ENCODE data around the gene ABHD13. TPM values are rescaled to one million over a fixed set of nuclear protein-coding genes. Genes with fewer than 3 reads are reported as not detected.

ABHD13 gene
- total RNA-seq, 1 experiment from 2014 or later, result 4.1 TPM

GRCh38 chr13:108225440-108225839 is 7.2 kb downstream of the ABHD13 start:
- Histone ChIP-seq H2AFZ (ENCODE audit: low read depth, low read length, poor library complexity, severe bottlenecking) (no peak overlapping the region), H3K4me2 (ENCODE audit: low read length) (no peak overlapping the region), H3K4me3 (replicated peaks in 1 of 2; ENCODE audit: low read depth in 1 of 2, low read length in 2 of 2) (no peak overlapping the region), H3K27ac (ENCODE audit: low read depth, low read length) (no peak overlapping the region), H3K79me2 (ENCODE audit: insufficient read depth, low read length) (peaks cover 91% of the 10 kb centered on the region), H3K9me2 (ENCODE audit: insufficient read depth) (no peaks in the 10 kb centered on the region), H3K9ac (ENCODE audit: low read length) (no peak overlapping the region), H3K36me3 (ENCODE audit: control insufficient read depth in 1 of 2, insufficient read depth in 2 of 2, low read length in 2 of 2) (no peaks in the 10 kb centered on the region), H3K4me1 (ENCODE audit: control insufficient read depth in 1 of 2, insufficient read depth in 2 of 2, low read length in 2 of 2) (peaks cover 0 to 3% of the 10 kb centered on the region in 2 experiments; a peak in 1 of 4 replicates), H3K27me3 (ENCODE audit: insufficient read depth, low read length) (no peaks in the 10 kb centered on the region), H3K9me3 (ENCODE audit: control insufficient read depth in 1 of 2, insufficient read depth in 1 of 2, low read depth in 1 of 2, low read length in 2 of 2) (no peaks in the 10 kb centered on the region), H4K20me1 (ENCODE audit: insufficient read depth) (no peaks in the 10 kb centered on the region; the same call in 1 of the 2 replicates)
- intact Hi-C loops (cut with micrococcal nuclease), result loop anchor here (5.0 kb wide), 1 partner anchor 282 kb away; no protein-coding TSS in a partner anchor
- TF ChIP-seq EGR1 (IDR thresholded peaks at IDR 0.05; ENCODE audit: low read depth), result no peak
- no peak for TF ChIP-seq POLR2A (IDR thresholded peaks at IDR 0.05; ENCODE audit: borderline replicate concordance, extremely low read depth, insufficient read depth, insufficient read length)
- TF ChIP-seq EZH2phosphoT487 (IDR thresholded peaks at IDR 0.05; ENCODE audit: borderline replicate concordance), result no peak
- TF ChIP-seq JUND (IDR thresholded peaks at IDR 0.05), result no peak
- TF ChIP-seq ZFX (IDR thresholded peaks at IDR 0.05), result no peak
- TF ChIP-seq CBX3 (IDR thresholded peaks at IDR 0.05; ENCODE audit: low read depth), result no peak
- TF ChIP-seq, protein P1, sequence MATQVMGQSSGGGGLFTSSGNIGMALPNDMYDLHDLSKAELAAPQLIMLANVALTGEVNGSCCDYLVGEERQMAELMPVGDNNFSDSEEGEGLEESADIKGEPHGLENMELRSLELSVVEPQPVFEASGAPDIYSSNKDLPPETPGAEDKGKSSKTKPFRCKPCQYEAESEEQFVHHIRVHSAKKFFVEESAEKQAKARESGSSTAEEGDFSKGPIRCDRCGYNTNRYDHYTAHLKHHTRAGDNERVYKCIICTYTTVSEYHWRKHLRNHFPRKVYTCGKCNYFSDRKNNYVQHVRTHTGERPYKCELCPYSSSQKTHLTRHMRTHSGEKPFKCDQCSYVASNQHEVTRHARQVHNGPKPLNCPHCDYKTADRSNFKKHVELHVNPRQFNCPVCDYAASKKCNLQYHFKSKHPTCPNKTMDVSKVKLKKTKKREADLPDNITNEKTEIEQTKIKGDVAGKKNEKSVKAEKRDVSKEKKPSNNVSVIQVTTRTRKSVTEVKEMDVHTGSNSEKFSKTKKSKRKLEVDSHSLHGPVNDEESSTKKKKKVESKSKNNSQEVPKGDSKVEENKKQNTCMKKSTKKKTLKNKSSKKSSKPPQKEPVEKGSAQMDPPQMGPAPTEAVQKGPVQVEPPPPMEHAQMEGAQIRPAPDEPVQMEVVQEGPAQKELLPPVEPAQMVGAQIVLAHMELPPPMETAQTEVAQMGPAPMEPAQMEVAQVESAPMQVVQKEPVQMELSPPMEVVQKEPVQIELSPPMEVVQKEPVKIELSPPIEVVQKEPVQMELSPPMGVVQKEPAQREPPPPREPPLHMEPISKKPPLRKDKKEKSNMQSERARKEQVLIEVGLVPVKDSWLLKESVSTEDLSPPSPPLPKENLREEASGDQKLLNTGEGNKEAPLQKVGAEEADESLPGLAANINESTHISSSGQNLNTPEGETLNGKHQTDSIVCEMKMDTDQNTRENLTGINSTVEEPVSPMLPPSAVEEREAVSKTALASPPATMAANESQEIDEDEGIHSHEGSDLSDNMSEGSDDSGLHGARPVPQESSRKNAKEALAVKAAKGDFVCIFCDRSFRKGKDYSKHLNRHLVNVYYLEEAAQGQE (IDR thresholded peaks at IDR 0.05; ENCODE audit: low read depth), result no peak
- TF ChIP-seq, protein P2, sequence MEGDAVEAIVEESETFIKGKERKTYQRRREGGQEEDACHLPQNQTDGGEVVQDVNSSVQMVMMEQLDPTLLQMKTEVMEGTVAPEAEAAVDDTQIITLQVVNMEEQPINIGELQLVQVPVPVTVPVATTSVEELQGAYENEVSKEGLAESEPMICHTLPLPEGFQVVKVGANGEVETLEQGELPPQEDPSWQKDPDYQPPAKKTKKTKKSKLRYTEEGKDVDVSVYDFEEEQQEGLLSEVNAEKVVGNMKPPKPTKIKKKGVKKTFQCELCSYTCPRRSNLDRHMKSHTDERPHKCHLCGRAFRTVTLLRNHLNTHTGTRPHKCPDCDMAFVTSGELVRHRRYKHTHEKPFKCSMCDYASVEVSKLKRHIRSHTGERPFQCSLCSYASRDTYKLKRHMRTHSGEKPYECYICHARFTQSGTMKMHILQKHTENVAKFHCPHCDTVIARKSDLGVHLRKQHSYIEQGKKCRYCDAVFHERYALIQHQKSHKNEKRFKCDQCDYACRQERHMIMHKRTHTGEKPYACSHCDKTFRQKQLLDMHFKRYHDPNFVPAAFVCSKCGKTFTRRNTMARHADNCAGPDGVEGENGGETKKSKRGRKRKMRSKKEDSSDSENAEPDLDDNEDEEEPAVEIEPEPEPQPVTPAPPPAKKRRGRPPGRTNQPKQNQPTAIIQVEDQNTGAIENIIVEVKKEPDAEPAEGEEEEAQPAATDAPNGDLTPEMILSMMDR (IDR thresholded peaks at IDR 0.05 in 2 of 3, conservative IDR thresholded peaks at IDR 0.05 in 1 of 3; ENCODE audit: borderline replicate concordance in 1 of 3, insufficient read depth in 1 of 3, low read depth in 2 of 3, low read length in 2 of 3), result no peak
- no peak for TF ChIP-seq TCF7L2 (IDR thresholded peaks at IDR 0.05; ENCODE audit: borderline replicate concordance, extremely low read depth, insufficient read depth, insufficient read length)
- TF ChIP-seq RAD21 (IDR thresholded peaks at IDR 0.05; ENCODE audit: low read depth), result no peak
- TF ChIP-seq SIN3A (IDR thresholded peaks at IDR 0.05; ENCODE audit: low read depth), result no peak
- TF ChIP-seq SP1 (IDR thresholded peaks at IDR 0.05; ENCODE audit: low read depth), result no peak
- TF ChIP-seq, protein P3, sequence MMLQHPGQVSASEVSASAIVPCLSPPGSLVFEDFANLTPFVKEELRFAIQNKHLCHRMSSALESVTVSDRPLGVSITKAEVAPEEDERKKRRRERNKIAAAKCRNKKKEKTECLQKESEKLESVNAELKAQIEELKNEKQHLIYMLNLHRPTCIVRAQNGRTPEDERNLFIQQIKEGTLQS (IDR thresholded peaks at IDR 0.05), result no peak
- no peak for TF ChIP-seq POLR2AphosphoS5 (IDR thresholded peaks at IDR 0.05; ENCODE audit: low read depth, low read length)
- no TSS peak for BruUV-seq (replicated peaks)
- POLR2A ChIA-PET, result no interaction called here
- RAD21 ChIA-PET (ENCODE audit: low non-redundant PET in 1 of 2, low total read pairs in 2 of 2, uncharacterized antibody in 2 of 2, unreplicated experiment in 2 of 2), result no interaction called here
- CTCF ChIA-PET, result no interaction called here
- no peak for DNase-seq (ENCODE audit: low read depth, low spot score)
- no peak for ATAC-seq

All from HCT116 (cell line).